HG03064 (cell line): ENCODE measurements around the gene VWC2L.

ENCODE experiments used
- ATAC-seq: cut with Tn5 transposase; IDR thresholded peaks from one replicate; pipeline ENCODE4 v1.9.1; 2021; ENCODE audit warnings: low read depth; ENCODE audit not compliant: unreplicated experiment

Gene VWC2L

DNA sequence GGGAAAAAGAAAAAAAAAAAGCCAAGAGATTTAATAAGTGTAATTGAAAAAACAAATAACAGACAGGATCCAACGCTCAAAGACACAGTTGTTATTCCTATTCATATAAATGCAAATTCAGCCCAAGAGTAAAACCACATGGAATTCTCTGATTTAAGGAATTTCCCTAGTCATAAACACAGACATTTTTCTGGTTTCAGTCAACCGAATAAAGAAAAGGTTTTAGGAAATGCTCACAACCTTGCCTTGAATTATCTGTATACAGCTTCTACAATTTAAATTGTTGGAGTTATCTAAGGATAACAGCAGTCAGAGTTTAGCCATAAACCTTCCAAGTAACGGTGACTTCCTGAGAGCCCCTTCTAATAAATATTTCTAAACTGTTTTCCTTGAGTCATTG lies 122.7 kb downstream of the VWC2L start:
- no peak for ATAC-seq

DNA sequence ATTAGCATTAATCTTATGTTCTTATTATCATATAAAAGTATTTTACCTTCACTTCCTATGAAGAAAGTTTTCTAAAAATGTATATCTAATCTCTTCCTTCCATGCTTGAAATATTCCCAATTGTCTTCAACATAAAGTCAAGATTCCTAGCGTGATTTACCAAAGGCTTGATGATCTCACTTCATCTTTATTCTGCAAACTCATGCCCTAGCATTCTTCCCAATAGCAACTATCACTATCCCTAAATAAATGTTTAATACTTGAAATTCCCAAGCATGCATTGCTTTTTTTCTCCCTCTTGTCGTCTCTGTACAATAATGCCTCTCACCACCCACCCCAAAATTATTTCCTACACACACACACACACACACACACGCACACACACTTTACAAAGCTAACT lies 125.8 kb downstream of the VWC2L start:
- ATAC-seq, result no peak

DNA sequence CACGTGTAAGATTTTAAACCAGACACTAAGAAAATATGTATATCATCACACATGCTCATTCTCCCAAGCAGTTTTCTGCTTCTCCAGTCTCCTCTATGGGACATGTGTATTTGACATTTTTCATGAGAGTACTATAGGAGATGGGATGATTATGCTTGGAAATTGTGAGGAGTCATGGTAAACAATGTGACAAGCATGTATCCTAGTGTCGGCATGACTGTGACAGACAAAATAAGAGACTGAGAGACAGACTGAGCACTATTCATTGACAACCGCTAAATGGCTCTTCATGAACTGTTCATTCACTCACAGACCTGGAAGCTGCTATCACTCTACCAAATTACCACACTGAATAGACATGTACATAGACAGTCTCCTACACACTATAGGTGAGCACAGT lies 127.1 kb downstream of the VWC2L start:
- ATAC-seq, result no peak

DNA sequence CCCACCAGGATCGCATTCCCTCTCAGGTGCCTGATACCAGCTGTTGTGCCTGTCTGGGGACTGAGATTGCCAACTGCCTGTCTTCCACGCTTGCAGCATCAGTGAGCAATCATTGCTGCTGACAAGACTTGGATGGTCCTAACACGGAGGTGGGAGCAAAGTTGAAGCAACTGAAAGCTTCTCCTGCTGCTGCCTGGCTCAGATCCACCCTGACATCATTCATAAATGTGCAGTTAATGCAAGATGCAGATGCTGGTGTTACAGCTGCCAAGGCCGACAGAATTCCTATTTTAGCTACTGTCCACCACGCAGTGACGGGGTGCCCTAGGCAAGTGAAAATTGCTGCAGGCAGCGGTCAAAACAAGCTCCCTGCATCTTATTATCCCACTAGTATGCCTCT lies 131.4 kb downstream of the VWC2L start:
- no peak for ATAC-seq

DNA sequence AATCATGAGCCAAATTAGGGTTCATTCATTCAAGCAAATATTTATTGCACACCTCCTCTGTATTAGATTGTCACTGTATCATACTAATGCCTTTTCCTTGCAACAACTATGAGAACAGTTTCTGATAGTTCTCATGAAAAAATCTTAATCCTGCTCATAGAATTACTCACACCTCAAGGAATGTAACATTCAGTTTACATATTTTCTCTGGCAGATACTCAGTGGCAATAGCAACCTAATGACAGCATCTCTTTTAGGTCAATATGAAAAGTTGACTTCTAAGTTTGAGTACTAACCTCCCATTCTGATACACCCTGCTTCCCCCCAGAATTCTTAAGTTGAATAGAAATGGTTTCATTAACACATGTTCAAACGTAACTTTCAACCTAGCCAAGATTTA lies 132.0 kb downstream of the VWC2L start:
- ATAC-seq, result no peak

DNA sequence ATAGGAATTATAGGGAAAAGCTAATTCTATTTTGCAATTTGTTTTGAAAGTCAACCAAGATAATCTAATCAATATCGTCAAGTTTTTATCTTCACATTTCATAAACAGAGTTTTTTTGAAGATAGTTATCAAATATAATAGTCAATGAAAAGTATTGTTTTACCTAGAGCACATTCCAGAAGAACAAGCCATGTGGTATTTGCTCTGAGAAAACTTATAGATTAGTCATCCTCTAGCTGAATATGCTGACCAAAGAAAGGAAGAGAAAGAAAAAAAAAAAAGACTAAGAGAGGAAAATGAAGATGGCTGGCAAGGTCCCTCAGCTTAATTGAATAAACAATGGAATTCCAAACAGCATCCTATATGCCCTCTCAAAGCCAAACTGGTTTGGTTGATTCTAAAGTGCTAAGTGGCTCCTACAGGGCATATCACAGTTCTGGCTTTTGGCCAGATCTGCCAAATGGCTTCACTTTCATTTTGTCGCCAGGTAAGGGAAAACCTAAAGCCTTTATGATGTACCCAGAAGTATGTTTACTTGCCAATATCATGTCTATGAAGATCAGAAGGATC lies 132.6 kb downstream of the VWC2L start:
- no peak for ATAC-seq

DNA sequence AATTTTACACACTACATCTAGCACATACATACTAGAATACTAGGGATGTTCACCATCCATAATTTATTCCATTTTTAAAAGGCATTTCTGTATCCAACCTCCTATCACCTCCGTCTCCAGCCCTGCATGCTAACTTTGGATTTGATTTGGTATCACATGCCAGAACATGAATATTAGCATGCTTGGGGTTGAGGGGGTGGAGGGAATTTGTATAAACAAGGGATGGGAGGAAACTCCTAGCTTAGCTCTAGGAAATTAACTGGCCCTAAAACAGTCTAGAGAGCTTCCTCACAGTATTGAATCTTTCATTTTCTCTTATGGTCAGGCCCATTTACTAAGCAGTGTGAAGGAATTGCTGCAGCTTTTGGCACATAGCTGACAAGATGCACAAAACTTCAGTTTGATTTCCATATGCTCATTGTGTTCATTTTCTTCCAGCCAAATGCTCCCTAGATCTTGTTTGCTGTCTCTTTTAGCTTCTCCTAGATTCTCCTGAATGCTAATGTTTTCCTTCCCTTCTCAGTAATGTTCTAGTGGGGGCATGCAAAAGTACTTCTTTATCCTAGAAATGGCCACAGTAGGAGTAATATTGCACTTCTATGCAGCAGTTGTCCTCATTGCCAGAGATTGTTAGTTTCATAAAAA lies 135.2 kb downstream of the VWC2L start:
- no peak for ATAC-seq

DNA sequence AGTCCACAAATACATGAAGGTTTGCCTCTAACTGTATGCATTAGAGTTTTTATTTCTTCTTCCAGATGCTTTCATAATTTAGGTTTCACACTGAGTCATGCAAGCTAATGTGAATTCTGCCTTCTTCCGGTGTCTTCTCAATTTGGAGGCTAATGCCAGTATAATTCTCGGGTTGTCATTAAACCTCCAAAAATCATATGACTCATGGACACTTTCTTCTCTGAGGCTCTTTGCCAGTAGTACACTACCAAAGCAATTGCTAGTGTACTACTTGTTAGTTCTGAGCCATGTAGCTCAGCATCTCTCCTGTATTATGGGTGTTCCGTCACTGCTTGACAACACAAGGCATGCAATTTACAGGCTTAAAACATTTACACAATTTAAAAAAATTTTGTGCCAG lies 137.1 kb downstream of the VWC2L start:
- ATAC-seq, result no peak

DNA sequence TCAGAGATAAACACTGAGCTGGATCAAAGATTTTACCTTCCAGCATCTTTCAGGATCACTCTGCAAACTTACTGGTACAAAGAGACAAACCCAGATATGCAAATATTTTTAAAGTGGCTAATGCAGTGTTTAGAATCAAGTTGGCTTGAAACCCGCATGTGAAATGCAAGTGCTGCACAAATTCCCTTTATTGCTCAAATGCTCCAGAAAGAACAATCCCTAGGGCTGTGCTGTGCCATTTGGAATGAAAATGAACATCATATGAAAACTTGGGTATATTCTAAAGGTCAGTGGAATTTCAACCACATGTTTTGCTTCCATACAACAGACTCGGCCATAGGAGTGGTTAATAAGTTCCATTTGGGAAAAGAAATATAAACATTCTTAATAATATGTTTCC lies 139.1 kb downstream of the VWC2L start:
- ATAC-seq, result no peak

DNA sequence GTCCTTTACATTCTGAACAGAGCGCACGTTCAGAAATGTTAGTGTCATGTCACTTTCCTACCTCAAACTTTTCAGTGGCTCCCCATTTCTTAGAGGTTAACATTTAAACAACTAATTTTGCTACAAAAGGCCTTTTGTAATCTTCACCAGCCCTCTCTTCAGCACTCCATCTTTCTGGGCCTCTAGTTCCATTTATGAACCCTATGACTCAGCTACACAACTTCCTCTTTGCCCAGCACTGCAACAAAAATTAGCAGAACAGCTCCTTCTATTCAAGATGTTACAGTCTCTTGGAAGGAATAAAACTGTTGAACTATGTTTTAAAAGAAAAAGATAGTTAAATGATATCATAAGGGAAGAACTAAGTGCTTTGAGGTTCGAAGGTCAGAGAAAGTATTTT lies 139.9 kb downstream of the VWC2L start:
- ATAC-seq, result no peak

DNA sequence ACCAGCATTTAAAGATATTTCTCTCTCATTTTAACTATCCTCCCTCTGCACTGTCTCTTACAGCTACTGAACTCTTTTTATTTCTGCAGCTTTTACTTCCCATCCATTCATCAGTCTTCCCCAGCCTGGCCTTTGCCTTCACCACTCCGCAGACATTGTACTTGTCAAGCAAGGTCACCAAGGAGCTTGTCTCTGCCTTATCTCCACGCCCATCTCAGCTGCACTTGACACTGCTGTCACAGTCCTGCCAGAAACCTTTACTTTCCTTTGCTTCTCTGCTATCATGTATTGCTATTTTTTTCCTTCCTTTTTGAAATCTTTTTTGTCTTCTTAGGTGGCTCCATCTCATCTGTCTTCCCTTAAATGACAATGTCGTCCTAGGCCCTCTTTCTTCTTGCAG lies 147.0 kb downstream of the VWC2L start:
- no peak for ATAC-seq

DNA sequence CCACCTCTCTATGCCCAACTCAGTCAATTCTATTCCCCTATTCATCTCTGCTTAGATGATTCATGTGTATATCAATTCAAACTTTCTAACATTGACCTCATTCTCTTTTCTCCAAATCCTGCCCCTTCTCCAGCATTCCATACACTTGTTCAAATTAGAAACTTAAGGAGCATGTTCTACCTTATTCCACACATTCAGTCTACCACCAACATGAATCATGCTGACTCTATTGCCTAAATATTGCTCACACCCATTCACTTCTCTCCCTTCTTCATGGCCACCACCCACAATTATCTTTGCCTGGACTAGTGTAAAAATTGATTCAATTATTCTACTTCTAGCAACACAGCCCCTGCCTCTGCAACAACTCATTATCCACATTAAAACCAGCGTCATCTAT lies 147.5 kb downstream of the VWC2L start:
- ATAC-seq, result no peak

DNA sequence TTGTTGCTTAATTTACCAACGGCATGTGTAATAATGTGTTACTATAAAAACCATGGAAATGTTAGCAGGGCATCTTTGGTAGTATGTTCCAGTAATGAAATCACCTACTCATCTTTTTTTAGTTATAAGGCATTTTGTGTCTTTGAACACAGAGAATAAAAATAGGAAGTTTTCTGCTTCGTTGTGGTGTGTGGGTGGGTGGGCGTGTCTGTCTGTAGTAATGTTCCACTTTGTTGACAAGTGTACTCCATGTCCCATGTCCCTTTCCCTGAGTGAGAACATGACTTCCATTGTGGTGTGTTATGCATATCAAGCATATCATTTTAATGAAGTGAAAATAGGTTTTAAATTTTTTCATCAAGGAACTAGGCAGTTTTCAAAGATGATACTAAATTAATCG lies 149.3 kb downstream of the VWC2L start:
- no peak for ATAC-seq

DNA sequence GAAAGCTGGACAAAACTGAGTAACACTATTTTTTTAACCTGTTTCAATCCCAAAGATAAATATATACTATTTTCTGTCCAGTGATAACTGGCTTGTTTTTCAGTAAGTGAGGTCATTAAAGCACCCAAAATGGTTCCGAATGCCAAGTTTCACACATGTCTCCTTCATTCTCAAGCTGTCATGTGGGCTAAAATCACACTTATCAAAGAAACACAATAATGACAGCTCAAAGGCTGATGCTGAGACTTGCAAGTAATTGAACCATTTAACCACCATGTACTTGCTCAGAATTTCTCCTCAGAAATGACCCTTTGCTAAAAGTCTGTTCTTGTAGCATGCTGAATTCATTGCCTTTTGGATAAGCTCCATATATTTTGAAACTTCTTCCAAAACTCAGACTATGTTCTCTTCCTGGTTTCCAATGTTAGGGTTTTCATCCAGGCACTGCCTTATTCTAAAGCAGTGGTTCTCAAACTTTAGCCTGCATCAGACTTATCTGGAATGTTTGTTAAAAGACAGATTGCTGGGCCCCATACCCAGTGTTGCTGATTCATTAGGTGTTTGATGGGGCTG lies 149.8 kb downstream of the VWC2L start:
- no peak for ATAC-seq

DNA sequence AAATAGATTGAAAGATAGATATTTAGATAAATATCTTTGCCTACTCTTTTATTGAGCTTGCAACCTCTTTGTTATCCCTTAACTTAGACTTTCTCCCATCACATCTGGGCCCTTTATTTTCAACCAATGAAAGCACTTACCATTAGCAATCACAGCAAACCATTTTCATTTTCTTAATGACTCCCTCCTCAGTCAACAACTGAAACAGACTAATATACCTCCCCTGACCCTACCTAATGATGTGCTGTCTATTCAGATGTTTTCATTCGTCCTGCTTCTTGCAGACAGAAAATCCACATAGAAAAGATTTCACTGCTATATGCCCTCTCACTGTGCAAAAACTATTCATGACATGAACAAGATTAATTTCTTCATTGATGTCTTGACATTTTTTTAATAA lies 154.4 kb downstream of the VWC2L start:
- ATAC-seq, result no peak

DNA sequence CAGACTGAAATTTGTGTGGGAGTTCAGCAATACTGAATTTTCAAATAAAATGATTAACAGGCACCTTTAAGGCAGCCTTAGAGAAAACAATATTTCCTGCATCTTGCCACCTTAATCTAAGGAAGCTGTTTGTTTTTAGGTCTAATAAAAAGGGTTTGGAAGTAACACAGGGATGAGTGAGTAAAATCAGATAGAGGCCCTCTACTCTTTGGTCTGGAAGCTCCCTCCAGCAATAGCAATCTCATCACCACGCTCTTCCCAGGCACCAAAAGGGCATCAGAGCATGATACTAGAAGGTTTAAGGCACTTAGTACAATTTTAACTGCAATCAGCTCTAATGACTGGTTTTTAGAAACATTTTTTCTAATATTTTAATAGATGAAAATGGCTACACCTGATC lies 155.6 kb downstream of the VWC2L start:
- ATAC-seq, result no peak

DNA sequence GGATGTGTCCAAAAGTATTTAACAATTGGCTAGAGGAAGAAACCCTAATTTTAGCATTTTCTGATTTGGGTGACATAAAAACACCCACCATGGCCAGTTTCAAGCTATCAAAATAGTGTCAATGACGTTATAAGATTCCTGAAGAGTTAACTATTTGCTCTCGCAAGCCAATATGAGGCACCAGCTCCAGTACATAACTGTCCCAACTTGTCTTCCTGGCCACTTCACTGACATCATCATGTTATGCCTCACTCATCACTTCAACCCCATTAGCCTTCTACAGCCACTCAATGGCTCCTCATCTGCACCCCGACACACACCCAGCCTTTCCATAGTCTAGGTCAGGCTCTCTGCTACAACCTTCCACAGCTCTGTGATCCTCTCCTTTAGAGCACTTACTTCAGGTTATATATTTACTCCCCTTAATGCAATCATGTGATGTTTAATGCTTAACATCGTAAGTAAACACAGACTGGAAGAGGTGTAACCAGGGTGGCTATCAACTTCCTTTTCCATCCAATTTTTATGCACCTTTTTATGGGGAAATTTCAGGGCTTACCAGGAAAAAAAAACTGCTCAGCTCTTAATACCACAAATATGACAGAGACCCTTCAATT lies 158.7 kb downstream of the VWC2L start:
- ATAC-seq, result no peak

DNA sequence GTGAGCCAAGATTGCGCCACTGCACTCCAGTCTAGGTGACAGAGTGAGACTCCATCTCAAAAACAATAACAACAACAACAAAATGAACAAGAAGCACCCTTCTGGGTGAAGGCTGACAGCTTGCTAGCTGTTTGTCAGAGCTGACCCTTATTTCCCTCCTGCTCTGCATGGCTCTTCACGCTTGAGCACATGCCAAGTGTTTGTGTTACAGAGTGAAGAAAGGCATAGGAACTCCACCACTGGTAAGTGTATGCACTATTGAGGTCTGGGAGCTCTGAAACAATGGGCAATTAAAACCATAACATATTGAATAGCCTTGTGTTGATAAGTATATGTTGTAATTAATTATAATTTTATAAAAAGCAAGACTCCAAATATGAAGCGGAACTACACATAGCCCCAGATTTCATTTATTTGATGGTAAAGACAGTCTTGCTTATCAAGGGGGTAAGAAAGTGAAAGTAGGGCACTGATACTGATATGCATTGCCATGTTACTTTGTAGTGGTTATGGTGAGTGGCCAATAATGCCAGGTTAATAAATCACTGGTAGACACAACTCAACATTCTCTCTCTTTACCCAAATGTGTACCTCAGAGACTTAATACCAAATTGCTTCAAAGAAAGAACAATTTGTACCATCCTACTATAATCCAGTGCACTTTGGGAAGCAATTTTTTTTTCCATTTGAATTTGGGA lies 163.4 kb downstream of the VWC2L start:
- no peak for ATAC-seq

DNA sequence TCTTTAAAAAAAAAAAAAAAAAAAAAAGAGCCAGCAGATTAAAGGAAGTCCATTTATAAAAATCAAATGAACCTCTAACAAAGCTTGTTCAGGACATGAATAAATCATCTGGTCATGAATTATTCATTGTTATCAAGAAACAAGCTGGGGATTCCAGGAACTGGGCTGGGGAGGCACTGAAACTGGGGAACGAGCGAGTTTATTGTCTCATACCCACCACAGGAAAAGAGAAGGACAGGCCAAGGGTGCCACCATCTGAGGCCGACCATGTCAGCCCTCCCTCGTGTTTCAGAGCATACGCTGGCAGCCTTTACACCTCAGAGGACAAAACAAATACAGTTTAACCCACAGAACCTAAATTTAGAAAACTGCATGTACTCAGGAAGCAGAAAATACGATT lies 164.2 kb downstream of the VWC2L start:
- ATAC-seq, result no peak

DNA sequence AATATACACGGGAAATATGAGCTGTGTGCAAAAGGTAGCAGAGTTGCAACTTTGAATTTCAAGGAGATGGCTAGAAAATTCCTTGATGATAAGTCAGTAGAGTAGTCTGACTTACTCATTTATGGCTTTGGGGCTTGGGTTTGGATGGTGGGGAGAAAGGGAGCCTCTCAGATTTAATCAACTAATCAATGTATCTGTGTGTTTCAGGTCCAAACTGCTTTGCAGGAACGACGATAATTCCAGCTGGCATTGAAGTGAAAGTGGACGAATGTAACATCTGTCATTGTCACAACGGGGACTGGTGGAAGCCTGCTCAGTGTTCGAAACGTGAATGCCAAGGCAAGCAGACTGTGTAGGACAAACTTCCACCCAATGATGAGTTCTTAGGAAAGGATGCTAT lies 164.6 kb downstream of the VWC2L start:
- ATAC-seq, result no peak

DNA sequence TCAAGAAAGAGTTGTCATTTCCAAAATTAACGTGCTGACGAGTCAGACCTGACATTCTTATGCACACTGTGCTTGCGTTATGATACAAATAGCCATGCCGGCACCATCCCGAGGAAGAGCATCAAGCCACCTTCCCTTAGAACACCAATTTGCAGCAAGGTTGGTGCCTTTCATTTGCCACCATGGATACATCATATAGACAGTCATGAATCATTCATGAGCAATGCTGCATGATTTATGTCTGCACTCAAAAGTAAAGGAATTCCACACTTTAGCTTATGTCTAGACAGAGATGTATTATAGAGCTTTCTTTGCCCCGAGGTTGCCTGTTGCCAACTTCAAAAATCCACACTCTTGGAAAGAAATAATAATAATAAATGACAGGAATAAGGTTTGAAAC lies 166.9 kb downstream of the VWC2L start:
- no peak for ATAC-seq

DNA sequence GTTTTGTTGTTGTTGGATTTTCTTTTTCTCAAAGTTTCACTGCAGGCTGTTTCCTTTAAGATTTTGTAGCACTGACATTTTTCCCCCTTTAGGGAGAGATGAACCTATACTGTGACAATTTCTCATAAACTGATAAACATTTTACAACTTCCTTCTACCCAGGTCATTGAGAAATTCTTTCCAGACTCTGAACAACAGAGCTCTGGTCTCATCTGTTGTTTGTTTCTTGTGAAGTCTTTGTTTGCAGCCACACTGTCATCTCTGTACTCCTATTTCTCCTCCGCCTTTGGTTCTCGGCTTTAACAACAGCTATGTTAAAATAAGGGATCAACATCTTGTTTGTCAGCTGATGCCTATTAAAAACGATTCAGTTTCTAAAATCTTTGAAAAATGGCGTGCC lies 167.6 kb downstream of the VWC2L start:
- no peak for ATAC-seq
